ENCODE data around the gene SLC39A13. TPM values are rescaled to one million over a fixed set of nuclear protein-coding genes. Genes with fewer than 3 reads are reported as not detected.

The SLC39A13 gene
- total RNA-seq, 1 donor from 2014 or later, result 36.0 TPM

DNA sequence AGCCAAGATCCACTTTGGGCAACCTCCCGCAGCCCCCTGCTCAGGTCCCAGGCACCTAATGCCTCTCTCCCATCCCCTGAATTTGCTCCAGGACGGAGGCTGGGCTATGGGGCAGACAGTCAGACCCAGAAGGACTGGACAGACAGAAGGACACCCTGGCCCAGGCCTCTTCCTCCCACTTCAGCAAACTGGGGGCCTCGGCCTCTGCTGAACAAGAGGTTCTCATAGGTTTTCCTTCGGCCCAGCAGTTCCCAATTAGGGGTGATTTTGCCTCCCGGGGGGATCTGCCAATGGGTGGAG, 33.7 kb upstream of the SLC39A13 start:
- TF ChIP-seq, protein P1, sequence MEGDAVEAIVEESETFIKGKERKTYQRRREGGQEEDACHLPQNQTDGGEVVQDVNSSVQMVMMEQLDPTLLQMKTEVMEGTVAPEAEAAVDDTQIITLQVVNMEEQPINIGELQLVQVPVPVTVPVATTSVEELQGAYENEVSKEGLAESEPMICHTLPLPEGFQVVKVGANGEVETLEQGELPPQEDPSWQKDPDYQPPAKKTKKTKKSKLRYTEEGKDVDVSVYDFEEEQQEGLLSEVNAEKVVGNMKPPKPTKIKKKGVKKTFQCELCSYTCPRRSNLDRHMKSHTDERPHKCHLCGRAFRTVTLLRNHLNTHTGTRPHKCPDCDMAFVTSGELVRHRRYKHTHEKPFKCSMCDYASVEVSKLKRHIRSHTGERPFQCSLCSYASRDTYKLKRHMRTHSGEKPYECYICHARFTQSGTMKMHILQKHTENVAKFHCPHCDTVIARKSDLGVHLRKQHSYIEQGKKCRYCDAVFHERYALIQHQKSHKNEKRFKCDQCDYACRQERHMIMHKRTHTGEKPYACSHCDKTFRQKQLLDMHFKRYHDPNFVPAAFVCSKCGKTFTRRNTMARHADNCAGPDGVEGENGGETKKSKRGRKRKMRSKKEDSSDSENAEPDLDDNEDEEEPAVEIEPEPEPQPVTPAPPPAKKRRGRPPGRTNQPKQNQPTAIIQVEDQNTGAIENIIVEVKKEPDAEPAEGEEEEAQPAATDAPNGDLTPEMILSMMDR (conservative IDR thresholded peaks at IDR 0.05), result no peak
- H3K27me3 Mint-ChIP-seq (ENCODE audit: low read depth), result peaks cover 3% of the 10 kb centered on the region
- no peaks in the 10 kb centered on the region for H3K4me1 Mint-ChIP-seq
- DNase-seq (ENCODE audit: low read depth, low spot score), result no peak
- H3K4me3 Mint-ChIP-seq, result no peak overlapping the region
- H3K27ac Mint-ChIP-seq (ENCODE audit: unreplicated experiment), result no peak overlapping the region
- no peaks in the 10 kb centered on the region for H3K36me3 Mint-ChIP-seq (ENCODE audit: low read depth)
- H3K9me3 Mint-ChIP-seq, result no peaks in the 10 kb centered on the region

DNA sequence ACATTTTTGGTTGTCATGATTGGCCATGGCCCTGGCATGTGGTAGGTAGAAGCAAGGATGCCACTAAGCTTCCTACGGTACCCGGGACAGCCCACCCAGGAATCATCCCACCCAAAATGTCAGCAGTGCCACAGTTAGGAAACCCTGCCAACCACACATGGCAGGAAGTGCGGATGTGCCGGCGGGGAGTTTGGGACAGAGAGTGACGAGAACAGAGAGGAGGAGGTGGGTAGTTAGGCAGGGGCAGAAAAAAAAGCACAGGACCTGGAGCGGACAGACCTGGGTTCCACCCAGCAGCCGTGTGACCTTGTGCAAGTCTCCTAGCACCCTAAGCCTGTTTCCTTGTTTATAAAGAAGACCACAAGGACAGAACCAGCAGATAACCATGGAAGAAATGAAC, 33.4 kb upstream of the SLC39A13 start:
- no peaks in the 10 kb centered on the region for H3K4me1 Mint-ChIP-seq
- DNase-seq (ENCODE audit: low read depth, low spot score), result no peak
- no peaks in the 10 kb centered on the region for H3K36me3 Mint-ChIP-seq (ENCODE audit: low read depth)
- TF ChIP-seq, protein P1 (conservative IDR thresholded peaks at IDR 0.05), result no peak
- H3K27me3 Mint-ChIP-seq (ENCODE audit: low read depth), result no peaks in the 10 kb centered on the region
- H3K27ac Mint-ChIP-seq (ENCODE audit: unreplicated experiment), result no peak overlapping the region
- no peak overlapping the region for H3K4me3 Mint-ChIP-seq
- H3K9me3 Mint-ChIP-seq, result no peaks in the 10 kb centered on the region

DNA sequence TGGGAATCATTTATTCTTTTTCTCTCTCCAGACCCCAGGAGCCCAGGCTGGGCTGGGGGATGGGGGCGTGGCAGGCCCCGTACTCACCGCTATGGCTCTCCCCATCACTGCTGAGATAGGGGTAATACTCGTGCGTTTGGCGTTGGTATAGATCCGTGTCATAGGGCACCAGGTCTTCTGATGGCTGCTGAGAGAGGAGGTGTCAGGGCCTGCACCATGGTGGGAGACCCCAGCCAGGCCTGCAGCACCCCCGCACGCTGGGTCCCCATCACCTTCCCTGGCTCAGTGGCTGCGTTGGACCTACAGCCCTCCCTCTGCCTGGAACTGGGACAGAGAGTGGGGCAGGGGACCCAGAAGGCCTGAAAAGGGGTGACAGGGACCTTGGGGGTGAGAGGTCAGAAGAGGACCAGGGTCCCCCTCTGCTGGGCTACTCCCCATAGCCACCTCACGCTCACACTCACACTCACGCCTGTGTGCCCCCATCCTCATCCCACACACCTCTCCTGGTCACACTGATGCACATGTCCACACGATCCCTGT, 32.8 kb upstream of the SLC39A13 start:
- no peaks in the 10 kb centered on the region for H3K27me3 Mint-ChIP-seq (ENCODE audit: low read depth)
- no peak overlapping the region for H3K4me3 Mint-ChIP-seq
- no peaks in the 10 kb centered on the region for H3K36me3 Mint-ChIP-seq (ENCODE audit: low read depth)
- H3K4me1 Mint-ChIP-seq, result no peaks in the 10 kb centered on the region
- peak overlapping the region; percentile 93 for H3K27ac Mint-ChIP-seq (ENCODE audit: unreplicated experiment)
- TF ChIP-seq, protein P1 (conservative IDR thresholded peaks at IDR 0.05), result no peak
- no peaks in the 10 kb centered on the region for H3K9me3 Mint-ChIP-seq
- DNase-seq (ENCODE audit: low read depth, low spot score), result no peak

DNA sequence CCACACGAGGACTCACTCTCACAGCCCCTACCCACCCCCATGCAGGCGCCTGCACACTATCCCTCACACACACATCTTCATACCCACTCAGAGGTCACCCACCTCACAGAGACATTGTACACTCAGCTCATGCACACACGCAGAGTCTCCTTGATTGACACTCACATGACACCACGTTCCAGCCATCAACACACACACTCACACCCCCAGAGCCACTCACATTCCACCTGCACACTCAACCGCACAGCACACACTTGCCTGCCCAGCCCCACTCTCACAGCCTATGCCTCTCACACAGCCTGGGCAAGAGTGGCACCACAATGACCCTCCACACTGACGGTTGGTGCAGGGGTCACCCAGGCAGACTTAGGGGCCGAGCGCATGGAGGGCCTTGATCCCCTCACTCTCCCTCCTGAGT, 32.3 kb upstream of the SLC39A13 start:
- peaks cover 1% of the 10 kb centered on the region for H3K9me3 Mint-ChIP-seq

DNA sequence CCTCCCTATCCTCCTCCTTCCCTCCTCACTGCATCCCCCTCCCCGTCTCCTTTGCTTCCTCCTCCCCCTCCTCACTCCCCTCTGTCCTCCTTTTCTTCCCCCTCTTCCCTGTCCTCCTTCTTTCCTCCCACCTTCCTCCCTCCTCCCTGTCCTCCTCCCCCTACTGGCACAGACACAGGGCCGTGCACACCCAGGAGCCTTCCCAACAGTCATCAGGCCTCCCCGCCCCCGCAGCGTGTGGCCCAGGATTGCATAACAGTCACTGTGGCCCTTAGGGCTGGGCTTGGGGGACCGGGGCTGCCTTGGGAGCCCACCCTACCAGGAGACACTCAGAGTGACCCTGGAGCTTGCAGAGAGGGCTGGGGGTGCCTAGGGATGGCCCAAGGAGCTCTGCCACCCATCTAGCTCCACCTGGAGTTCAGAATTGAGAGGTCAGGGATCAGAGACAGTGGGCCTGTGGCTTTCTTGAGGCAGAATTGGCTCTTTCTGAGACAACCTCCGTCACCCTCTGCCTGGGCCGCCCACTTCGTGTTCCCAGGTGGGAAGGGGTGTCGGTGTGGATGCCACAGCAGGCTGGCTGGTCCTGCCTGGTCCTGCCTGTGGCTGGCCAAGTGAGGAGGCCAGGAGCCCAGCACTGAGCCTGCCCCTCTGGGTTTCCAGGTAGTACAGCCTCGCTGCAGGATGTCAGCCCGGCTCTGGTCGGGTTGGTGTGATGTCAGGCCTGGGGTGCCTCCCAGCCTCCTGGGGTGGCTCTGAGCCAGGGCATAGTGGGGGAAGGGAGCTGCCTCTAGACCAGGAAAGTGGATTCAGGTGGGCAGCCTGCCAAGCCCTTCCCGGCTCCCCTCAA, 31.6 kb upstream of the SLC39A13 start:
- Mint-ChIP-seq H3K27me3 (ENCODE audit: low read depth) (no peaks in the 10 kb centered on the region), H3K9me3 (peaks cover 3% of the 10 kb centered on the region), H3K4me1 (no peaks in the 10 kb centered on the region), H3K36me3 (ENCODE audit: low read depth) (no peaks in the 10 kb centered on the region), H3K4me3 (no peak overlapping the region), H3K27ac (ENCODE audit: unreplicated experiment) (peak overlapping the region; percentile 93)
- DNase-seq (ENCODE audit: low read depth, low spot score), result no peak
- TF ChIP-seq, protein P1 (conservative IDR thresholded peaks at IDR 0.05), result no peak

More for the DNA sequence above, 32.3 kb upstream of the SLC39A13 start:
- DNase-seq (ENCODE audit: low read depth, low spot score), result no peak
- Mint-ChIP-seq H3K4me1 (no peaks in the 10 kb centered on the region), H3K36me3 (ENCODE audit: low read depth) (no peaks in the 10 kb centered on the region), H3K27me3 (ENCODE audit: low read depth) (no peaks in the 10 kb centered on the region), H3K4me3 (no peak overlapping the region), H3K27ac (ENCODE audit: unreplicated experiment) (peak overlapping the region; percentile 93)
- TF ChIP-seq, protein P1 (conservative IDR thresholded peaks at IDR 0.05), result no peak
